HG02943 (cell line): Measurements from ENCODE around the gene FLNC.

Source experiments
- ATAC-seq: cut with Tn5 transposase; IDR thresholded peaks from one replicate; pipeline ENCODE4 v1.9.1; 2021; ENCODE audit warnings: mild to moderate bottlenecking, low read depth, moderate library complexity; ENCODE audit not compliant: unreplicated experiment

Gene FLNC

GRCh38 chr7:128888039-128888755 lies 58.0 kb downstream of the FLNC start:
- no peak for ATAC-seq

DNA sequence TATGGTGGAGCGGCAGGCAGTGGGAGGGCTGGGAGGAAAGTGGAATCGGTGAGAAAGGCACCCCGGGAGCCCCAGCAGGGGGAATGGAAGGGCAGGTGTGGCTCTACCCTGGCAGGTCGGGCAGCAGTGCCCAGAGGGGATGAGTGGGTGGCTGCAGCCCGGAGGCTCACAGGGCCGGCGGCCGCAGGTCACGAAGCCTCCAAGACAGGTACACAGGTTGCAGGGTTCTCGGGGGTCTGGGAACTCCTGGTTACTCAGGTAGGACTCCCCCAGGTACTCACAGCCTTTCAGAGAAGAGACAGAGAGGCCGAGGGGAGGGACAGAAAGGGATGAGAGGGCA lies 58.5 kb downstream of the FLNC start:
- ATAC-seq, result no peak

DNA sequence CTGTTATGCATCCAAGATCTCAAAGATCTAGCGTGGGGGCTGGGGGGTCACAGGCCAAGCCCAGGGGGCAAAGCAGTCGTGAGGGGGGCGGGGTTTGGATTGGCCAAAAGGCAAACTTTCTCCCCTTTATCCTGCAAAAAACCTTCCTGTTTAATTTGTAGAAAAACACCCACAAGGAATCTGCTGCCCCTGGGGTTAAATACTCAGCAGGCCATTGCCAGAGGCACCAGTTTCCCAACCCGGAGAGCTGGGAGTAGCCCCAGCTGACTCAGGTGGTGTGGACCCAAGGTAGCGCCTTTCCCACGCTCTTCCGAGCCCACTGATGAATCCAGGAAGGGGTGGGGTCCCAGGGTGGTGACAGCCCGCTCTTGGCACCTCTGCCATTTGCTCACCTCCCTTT lies 58.9 kb downstream of the FLNC start:
- ATAC-seq, result no peak

DNA sequence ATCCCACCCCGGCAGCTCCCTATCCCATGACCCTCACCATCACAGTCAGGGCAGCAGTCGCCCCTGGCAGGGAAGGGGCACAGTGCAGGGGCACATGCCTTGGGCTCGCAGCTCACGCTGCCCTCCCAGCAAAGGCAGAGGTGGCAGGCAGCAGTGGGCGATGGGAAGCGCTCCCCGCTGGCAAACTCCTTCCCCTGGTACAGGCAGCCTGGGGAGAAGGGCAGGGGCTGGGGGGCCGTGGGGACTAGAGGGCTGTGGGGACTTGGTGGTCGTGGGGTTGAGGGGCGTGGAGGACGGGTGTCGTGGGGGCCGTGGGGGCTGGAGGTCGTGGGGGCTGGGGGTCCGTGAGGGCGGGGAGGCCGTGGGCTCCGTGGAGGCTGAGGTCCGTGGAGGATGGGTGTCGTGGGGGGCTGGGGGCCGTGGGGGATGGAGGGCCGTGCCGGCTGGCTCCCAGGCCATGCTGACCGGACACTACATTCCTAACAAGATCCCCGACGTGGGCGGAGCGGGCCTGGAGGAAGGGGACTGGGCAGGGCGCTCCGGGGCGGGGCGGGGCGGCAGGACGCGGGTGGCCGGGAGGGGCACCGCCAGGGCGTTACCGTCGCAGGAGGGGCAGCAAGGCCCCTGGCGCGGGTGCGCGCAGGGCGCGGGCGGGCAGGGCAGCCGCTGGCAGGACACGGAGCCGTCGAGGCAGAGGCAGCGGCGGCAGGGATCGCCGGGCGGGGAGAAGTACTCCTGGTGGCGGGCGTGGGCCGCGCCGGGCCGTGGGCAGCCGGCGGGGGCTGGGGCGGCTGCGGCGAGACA lies 60.3 kb downstream of the FLNC start:
- ATAC-seq, result no peak

DNA sequence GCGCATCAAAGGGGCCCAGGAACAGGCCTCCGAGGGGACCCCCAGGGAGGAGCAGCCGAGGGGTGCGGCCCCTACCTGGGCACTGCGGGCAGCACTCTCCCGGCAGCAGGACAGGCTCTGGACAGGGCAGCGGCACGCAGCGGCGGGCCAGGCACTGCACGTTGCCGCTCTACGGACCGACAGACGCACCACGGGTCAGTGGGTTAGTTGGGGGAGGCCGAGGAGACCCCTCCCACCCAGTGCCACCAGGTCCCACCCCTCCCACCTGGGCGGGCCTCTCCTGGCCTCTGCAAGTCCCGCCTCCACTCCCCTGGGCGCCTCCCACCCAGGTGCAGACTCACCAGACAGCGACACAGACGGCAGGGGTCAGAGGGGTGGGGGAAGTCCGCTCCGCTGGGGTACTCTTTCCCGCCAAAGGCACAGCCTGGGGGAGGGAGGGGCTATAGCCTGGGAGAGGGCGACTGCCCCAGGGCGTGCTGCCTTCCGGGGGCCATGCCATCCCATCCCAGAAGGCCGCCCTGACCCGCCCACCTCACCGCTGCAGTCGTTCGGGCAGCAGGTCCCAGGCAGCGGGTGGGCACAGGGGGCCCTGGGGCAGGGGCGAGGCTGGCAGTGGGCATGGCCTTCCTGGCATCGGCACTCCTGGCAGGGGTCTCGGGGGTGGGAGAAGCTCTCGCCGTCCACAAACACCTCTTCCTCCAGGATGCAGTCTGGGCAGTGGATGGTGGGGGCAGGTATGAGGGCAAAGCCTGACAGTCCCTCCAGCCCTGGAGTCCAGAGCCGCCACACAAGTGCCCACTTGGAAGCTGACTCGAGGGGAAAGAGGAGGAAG lies 61.1 kb downstream of the FLNC start:
- no peak for ATAC-seq

GRCh38 chr7:128891942-128892269 lies 61.7 kb downstream of the FLNC start:
- ATAC-seq, result no peak

GRCh38 chr7:128892521-128893250 lies 62.5 kb downstream of the FLNC start:
- ATAC-seq, result no peak

DNA sequence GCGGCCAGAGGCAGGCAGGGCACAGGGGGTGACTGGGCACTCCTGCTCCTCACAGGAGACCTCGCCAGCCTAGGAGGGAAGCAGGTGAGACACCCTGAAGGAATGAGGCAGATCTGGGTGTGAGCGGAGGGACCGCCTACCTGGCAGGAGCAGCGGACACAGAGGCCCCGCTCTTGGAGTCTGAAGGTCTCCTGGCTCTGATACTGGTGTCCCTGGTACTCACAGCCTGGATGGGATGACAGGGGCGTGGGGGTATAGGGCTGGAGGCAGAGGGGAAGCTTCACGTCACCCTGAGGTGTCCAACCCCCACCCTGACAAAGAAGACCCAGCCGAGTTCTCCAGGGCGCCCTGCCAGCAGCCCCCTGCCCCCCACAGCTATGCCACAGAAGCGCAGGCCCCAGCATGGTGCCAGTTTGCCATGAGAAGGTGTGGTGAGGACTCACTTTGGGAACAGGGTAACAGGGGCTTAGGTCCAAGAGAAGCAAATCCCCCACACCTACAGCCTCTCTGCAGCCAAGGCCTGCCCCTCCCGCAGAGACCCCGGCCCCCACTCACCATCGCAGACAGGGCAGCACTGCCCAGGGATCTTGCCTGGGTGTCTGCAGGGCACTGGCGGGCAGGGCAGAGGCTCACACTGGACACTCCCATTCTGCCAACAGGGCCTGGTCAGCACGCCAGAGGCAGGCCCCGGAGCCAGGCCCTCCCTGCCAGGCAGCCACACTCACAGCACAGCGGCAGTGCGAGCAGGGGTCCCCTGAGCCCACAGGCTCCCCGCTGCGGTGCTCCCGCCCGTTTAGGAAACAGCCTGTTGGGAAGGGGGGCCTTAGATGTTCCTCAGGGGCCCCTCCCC lies 63.3 kb downstream of the FLNC start:
- ATAC-seq, result no peak

DNA sequence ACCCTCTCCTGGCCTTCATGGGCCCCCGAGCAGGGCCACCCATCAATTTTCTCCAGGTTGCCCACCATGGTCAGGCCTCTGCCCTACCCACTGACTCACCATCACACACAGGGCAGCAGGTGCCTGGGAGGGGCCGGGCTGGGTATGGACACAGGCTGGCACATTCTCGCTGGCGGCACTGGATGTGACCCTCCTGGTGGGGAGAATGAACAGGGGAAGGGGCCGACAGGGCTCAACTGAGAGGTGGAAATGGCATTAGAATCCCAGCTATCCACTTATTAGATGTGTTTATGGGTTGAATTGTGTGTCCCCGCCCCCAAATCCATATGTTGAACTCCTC lies 63.9 kb downstream of the FLNC start:
- ATAC-seq, result no peak

DNA sequence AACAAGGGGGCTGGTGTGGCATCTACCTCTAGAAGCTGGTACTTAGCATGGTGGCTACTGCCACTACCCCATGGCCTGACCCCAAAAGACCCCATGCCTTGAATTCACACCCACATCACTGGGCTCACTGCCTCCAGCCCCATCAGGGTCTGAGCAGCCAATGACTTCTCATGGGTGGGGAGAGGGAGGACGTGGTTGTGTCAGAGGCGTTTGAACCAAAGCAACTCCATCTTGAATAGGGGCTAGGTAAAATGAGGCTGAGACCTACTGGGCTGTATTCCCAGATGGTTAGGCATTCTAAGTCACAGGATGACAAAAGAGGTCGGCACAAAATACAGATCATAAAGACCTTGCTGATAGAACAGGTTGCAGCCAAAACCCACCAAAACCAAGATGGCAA lies 65.1 kb downstream of the FLNC start:
- ATAC-seq, result no peak

DNA sequence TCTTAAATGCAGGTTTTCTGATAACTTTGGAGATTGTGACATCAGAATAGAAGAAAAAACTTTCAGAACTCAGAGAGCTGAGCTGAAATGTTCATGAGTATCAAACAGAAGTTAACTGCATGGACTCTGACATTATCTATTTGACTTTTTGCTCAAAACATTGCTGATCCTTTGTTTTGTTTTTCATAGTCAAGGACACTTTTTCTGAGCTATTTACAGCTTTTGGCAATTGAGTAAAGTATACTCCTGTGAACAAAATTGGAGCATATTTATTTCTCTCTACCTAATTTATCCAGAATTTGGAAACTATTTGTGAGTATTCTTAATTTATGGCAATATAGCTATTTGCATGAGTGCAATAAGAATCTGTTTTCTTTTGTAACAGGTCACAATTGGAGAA lies 69.2 kb downstream of the FLNC start:
- ATAC-seq, result no peak

DNA sequence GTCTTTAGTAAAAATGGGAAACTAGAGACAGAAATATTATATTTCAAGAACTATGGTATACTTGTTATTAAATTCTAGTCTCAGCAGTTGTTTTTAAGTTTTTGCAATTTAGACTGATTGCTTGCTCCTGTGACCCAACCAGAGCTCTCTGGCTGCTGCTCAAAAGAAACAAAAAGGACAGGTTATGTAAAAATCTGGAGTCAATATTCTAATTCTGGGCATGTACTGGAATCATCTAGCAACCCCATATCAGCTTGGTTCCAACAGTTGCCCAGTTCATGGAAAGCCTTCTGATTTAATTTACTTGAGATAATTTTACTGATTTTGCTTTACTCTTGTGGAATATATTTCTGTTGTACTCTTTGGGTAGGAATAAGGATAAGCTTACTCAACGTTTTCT lies 70.0 kb downstream of the FLNC start:
- no peak for ATAC-seq

GRCh38 chr7:128902761-128903585 lies 72.8 kb downstream of the FLNC start:
- no peak for ATAC-seq

- no peak for ATAC-seq
Observed at GRCh38 chr7:128903621-128904361, 73.6 kb downstream of the FLNC start.

- ATAC-seq, result no peak
Observed at GRCh38 chr7:128904381-128905197, 74.4 kb downstream of the FLNC start.

DNA sequence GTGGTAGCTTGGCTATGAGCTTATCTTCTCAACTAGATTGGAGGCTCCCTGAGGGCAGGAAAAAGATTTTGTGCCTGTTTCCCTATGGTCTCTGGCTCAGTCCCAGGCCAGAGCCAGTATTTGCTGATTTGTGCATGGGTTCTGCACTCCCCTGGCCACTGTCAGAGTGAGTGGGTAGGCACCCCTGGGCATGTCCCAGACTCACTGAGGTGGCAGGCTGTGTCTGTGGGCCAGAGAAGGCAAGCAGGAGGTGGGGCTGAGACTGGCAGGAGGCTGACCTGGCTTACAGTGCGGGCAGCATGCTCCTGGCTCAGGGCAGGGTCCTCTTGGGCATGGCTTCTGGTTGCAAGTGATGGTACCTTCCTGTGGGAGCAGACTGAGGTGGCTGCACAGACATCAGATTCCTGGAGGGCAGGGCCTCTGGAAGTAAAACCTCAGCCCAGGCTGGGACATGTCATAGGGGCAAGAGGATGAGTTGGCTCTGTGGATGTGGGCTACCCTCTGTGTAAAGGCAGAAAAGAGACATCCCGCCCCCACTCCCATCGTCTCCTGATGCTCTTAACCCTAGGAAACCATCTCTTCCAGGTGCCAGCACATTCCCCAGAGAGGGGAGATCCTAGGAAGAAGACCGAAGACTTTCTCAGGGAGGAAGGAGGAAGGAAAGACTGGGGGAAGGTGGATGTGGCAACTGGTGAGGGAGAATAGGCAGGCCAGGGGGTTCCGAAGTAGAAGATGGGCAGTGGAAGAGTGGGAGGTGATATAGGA lies 76.0 kb downstream of the FLNC start:
- ATAC-seq, result no peak
